HepG2 (cell line): ENCODE measurements around the gene PRM3. TPM values are rescaled to one million over a fixed set of nuclear protein-coding genes. Genes with fewer than 3 reads are reported as not detected.

Experiments used
- ATAC-seq: fragments of 200-7000 bp; cut with Tn5 transposase; 3 replicates; pipeline ENCODE4 v1.9.1; 2020; ENCODE audit warnings: mild to moderate bottlenecking, moderate library complexity
- BruUV-seq: library from RNA; stranded (reverse); fragments of 400-500 nt; replicated peaks from 2 replicates; lab custom pipeline; 2021; lab: Mats Ljungman, UMichigan
- CTCF ChIA-PET: fragments of 300-600 bp; formaldehyde crosslinking; extraction: SDS; loops from one replicate; lab custom pipeline; 2021; ENCODE audit warnings: low total read pairs, inconsistent platforms, low intra/inter-chr PET ratio; lab: Yijun Ruan, JAX
- POLR2A ChIA-PET: fragments of 350-600 bp; sonication (Branson Sonifier 250); formaldehyde crosslinking; loops from one replicate; lab custom pipeline; 2020; ENCODE audit warnings: antibody characterized with exemption, inconsistent platforms; lab: Yijun Ruan, JAX
- DNase-seq: peaks from one replicate; pipeline ENCODE4 v3.0.0-alpha.2; 2015; ENCODE audit warnings: low spot score
- FAIRE-seq: peaks from 3 replicates; lab custom pipeline; 2011; peaks lifted over from hg19 to GRCh38; lab: Jason Lieb, UNC
- H2AFZ ChIP-seq: one replicate; pipeline ENCODE4 v1.6.1; 2011; ENCODE audit warnings: low read length, inconsistent platforms
- H3K27ac ChIP-seq: fragments of 300-600 bp; 3 replicates; pipeline ENCODE4 v1.8.0; 2011; ENCODE audit warnings: mixed run types, mild to moderate bottlenecking, mixed read lengths, low read length, inconsistent platforms; ENCODE audit not compliant: insufficient read depth; ENCODE audit errors: extremely low read length
- H3K27me3 ChIP-seq, 2 experiments: fragments of 200-600 bp in 1 of 2; 2 replicates in 1 of 2; 3 replicates in 1 of 2; pipeline versions ENCODE4 v1.6.0 to v1.8.0; 2011; ENCODE audit warnings: low read length in 2 of 2, mild to moderate bottlenecking in 2 of 2, moderate library complexity in 2 of 2, inconsistent platforms in 1 of 2; ENCODE audit not compliant: insufficient read depth in 2 of 2, control insufficient read depth in 1 of 2
- H3K36me3 ChIP-seq, 2 experiments: fragments of 200-600 bp in 1 of 2; replicated peaks in 1 of 2; 2 replicates in 1 of 2; 3 replicates in 1 of 2; pipeline versions ENCODE4 v1.5.1 to v1.8.0; 2011; ENCODE audit warnings: low read length in 2 of 2, inconsistent platforms in 1 of 2; ENCODE audit not compliant: insufficient read depth in 2 of 2, control insufficient read depth in 1 of 2
- H3K4me1 ChIP-seq: 2 replicates; pipeline ENCODE4 v1.5.1; 2012; ENCODE audit warnings: low read length, inconsistent platforms; ENCODE audit not compliant: insufficient read depth
- H3K4me2 ChIP-seq: 2 replicates; pipeline ENCODE4 v1.6.0; 2011; ENCODE audit warnings: low read depth, low read length, inconsistent platforms
- H3K4me3 ChIP-seq, 3 experiments: fragments of 200-600 bp in 1 of 3; sonication (generic), shearing (Covaris generic) in 1 of 3; replicated peaks in 1 of 3; 2 replicates each; pipeline ENCODE4 v1.5.1; 2011 to 2016; ENCODE audit warnings: low read length in 3 of 3, inconsistent platforms in 2 of 3, low read depth in 2 of 3, mild to moderate bottlenecking in 2 of 3, control low read depth in 1 of 3, mixed read lengths in 1 of 3; ENCODE audit not compliant: insufficient read depth in 1 of 3
- H3K79me2 ChIP-seq: one replicate; pipeline ENCODE4 v1.6.1; 2011; ENCODE audit warnings: low read length, inconsistent platforms; ENCODE audit not compliant: insufficient read depth
- H3K9ac ChIP-seq: 2 replicates; pipeline ENCODE4 v1.6.0; 2011; ENCODE audit warnings: mild to moderate bottlenecking, low read depth, low read length, inconsistent platforms; ENCODE audit not compliant: insufficient read depth
- H3K9me3 ChIP-seq: 2 replicates; pipeline ENCODE4 v1.5.1; 2012; ENCODE audit warnings: mild to moderate bottlenecking, low read length
- H4K20me1 ChIP-seq: 2 replicates; pipeline ENCODE4 v1.6.0; 2011; ENCODE audit warnings: inconsistent platforms, mild to moderate bottlenecking, low read length, moderate library complexity; ENCODE audit not compliant: insufficient read depth
- ATF7 ChIP-seq, 2 experiments: fragments of 450-650 bp in 1 of 2; sonication (generic) in 1 of 2; formaldehyde crosslinking in 1 of 2; IDR thresholded peaks; 2 replicates each; pipeline versions ENCODE4 v1.4.0 to v1.6.1; 2016 to 2020; ENCODE audit warnings: antibody characterized with exemption in 1 of 2, mild to moderate bottlenecking in 1 of 2, missing genetic modification reagents in 1 of 2
- RCOR2 ChIP-seq: IDR thresholded peaks from 2 replicates; pipeline ENCODE4 v1.6.1; 2016; ENCODE audit warnings: missing biosample characterization, missing genetic modification reagents
- SAP130 ChIP-seq: IDR thresholded peaks from 2 replicates; pipeline ENCODE4 v1.6.1; 2016; ENCODE audit warnings: low read depth
- ZNF501 ChIP-seq: sonication (generic); formaldehyde crosslinking; IDR thresholded peaks from 2 replicates; pipeline ENCODE4 v1.5.1; 2020; ENCODE audit warnings: mild to moderate bottlenecking, moderate library complexity, missing genetic modification reagents
- ZNF761 ChIP-seq: sonication (generic); formaldehyde crosslinking; conservative IDR thresholded peaks from 2 replicates; pipeline ENCODE4 v1.4.0; 2020; ENCODE audit warnings: mild to moderate bottlenecking, missing genetic modification reagents
- WGBS: methylation state at CpG from one replicate; pipeline ENCODE4 v1.1.6; 2017; ENCODE audit warnings: low lambda C conversion rate; 5-methylcytosine and 5-hydroxymethylcytosine counted together
- in situ Hi-C: cut with HindIII; loops from 2 replicates; pipeline ENCODE4 v1.10.0; 2017; ENCODE audit warnings: low pct_unique_long_range_greater_than_20kb; ENCODE audit not compliant: extremely low pct_ligation_motif_present
- intact Hi-C: fragments of 100-400 bp; cut with micrococcal nuclease; formaldehyde crosslinking; loops from one replicate; pipeline ENCODE4 v1.10.0; 2022; ENCODE audit not compliant: unreplicated experiment
- polyA plus RNA-seq, 8 experiments: library from polyadenylated mRNA; depleted of rRNA in 3 of 8; stranded (reverse) in 7 of 8; unstranded in 1 of 8; fragments of >200 nt; fragmentation: Illumina TruSeq in 4 of 8; extraction: Trizol in 4 of 8; gene quantifications; 2 replicates each; pipeline versions ENCODE4 v1.2.1 to v1.2.3, GENCODE V29; 2011 to 2016; ENCODE audit warnings: low read depth in 4 of 8, missing spikeins in 1 of 8, mixed read lengths in 1 of 8; ENCODE audit not compliant: insufficient read depth in 1 of 8
- total RNA-seq, 5 experiments: library from RNA; depleted of rRNA; stranded (reverse); fragments of >200 nt; fragmentation: Illumina TruSeq; extraction: Trizol; gene quantifications; 2 replicates each; pipeline ENCODE4 v1.2.3, GENCODE V29; 2016; ENCODE audit warnings: low read depth in 1 of 5
- TF ChIP-seq, protein P1 (sequence below): IDR thresholded peaks from 2 replicates; pipeline ENCODE4 v1.6.1; 2016
- TF ChIP-seq, protein P2 (sequence below): sonication (generic); formaldehyde crosslinking; IDR thresholded peaks from 2 replicates; pipeline ENCODE4 v1.8.1; 2022; ENCODE audit warnings: mild to moderate bottlenecking, missing genetic modification reagents
- TF ChIP-seq, protein P3 (sequence below): sonication (generic); formaldehyde crosslinking; IDR thresholded peaks from 2 replicates; pipeline ENCODE4 v1.4.0; 2020; ENCODE audit warnings: missing genetic modification reagents
- TF ChIP-seq, protein P4 (sequence below): sonication (generic); formaldehyde crosslinking; IDR thresholded peaks from 2 replicates; pipeline ENCODE4 v1.4.0; 2020; ENCODE audit warnings: missing genetic modification reagents, borderline replicate concordance

PRM3 gene
- total and polyA plus RNA-seq, 2 of the 13 experiments (the other 11 are each of a cell fraction or from before 2014, with no cell fraction given), result not detected

DNA sequence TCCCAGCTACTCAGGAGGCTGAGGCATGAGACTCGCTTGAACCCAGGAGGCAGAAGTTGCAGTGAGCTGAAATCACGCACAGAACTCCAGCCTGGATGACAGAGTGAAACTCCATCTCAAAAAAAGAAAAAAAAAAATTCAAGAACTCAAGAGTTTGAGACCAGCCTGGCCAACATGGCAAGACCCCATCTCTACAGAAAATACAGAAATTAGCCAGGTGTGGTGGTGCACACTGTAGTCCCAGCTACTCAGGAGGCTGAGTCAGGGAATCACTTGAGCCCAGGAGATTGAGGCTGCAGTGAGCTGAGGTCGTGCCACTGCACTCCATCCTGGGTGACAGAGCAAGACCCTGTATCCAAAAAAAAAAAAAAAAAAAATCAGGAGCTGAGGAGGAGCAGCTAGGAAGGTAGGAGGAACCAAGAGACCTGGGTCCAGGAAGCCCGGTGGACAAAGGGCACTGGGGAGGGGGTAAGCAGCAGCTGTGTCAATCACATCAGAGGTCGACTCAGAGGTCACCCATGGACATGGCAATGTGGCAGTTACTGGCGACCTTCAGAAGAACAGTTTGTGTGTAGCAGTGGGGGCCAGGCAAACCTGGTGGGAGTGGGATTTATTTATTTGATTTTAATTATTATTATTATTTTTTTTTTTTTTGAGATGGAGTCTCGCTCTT, 18.8 kb upstream of the PRM3 start:
- no peak for ATAC-seq
- Histone ChIP-seq H3K27me3 (no peaks in the 10 kb centered on the region), H3K27ac (no peak overlapping the region), H3K9me3 (no peaks in the 10 kb centered on the region), H3K4me1 (peaks cover 91% of the 10 kb centered on the region), H2AFZ (no peak overlapping the region), H3K4me3 (no peak overlapping the region), H4K20me1 (no peaks in the 10 kb centered on the region), H3K4me2 (peak overlapping the region; percentile 20; the same call in 1 of the 2 replicates), H3K9ac (no peak overlapping the region), H3K36me3 (no peaks in the 10 kb centered on the region), H3K79me2 (no peaks in the 10 kb centered on the region)
- intact Hi-C loops, result no loop called here
- DNase-seq, result no peak
- in situ Hi-C loops, result no loop called here
- CTCF ChIA-PET, result no interaction called here
- FAIRE-seq, result no peak
- POLR2A ChIA-PET, result interaction anchor here (0.6 to 2.2 kb wide), 8 partner anchors 9 to 353 kb away, joined by 3 to 11 read pairs (median 5); partner anchors contain the start of gene SOCS1
- BruUV-seq, result no TSS peak
- WGBS, result 59% methylated on average over 7 of the region's 7 CpGs
- TF ChIP-seq, protein P1, sequence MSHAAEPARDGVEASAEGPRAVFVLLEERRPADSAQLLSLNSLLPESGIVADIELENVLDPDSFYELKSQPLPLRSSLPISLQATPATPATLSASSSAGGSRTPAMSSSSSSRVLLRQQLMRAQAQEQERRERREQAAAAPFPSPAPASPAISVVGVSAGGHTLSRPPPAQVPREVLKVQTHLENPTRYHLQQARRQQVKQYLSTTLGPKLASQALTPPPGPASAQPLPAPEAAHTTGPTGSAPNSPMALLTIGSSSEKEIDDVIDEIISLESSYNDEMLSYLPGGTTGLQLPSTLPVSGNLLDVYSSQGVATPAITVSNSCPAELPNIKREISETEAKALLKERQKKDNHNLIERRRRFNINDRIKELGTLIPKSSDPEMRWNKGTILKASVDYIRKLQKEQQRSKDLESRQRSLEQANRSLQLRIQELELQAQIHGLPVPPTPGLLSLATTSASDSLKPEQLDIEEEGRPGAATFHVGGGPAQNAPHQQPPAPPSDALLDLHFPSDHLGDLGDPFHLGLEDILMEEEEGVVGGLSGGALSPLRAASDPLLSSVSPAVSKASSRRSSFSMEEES (CRISPR knock-in tag), result no peak
- TF ChIP-seq RCOR2 (CRISPR knock-in tag) (0 out of 2 replicates have a peak, but pooled peaks have one; percentile 36), ATF7 (IDR thresholded peaks at IDR 0.05) (no peak), ATF7 (CRISPR knock-in tag; IDR thresholded peaks at IDR 0.05) (no peak), ZNF501 (CRISPR knock-in tag) (no peak), SAP130 (CRISPR knock-in tag) (peak; percentile 31), ZNF761 (no peak)
- TF ChIP-seq, protein P2, sequence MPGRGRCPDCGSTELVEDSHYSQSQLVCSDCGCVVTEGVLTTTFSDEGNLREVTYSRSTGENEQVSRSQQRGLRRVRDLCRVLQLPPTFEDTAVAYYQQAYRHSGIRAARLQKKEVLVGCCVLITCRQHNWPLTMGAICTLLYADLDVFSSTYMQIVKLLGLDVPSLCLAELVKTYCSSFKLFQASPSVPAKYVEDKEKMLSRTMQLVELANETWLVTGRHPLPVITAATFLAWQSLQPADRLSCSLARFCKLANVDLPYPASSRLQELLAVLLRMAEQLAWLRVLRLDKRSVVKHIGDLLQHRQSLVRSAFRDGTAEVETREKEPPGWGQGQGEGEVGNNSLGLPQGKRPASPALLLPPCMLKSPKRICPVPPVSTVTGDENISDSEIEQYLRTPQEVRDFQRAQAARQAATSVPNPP (CRISPR knock-in tag), result no peak
- TF ChIP-seq, protein P3, sequence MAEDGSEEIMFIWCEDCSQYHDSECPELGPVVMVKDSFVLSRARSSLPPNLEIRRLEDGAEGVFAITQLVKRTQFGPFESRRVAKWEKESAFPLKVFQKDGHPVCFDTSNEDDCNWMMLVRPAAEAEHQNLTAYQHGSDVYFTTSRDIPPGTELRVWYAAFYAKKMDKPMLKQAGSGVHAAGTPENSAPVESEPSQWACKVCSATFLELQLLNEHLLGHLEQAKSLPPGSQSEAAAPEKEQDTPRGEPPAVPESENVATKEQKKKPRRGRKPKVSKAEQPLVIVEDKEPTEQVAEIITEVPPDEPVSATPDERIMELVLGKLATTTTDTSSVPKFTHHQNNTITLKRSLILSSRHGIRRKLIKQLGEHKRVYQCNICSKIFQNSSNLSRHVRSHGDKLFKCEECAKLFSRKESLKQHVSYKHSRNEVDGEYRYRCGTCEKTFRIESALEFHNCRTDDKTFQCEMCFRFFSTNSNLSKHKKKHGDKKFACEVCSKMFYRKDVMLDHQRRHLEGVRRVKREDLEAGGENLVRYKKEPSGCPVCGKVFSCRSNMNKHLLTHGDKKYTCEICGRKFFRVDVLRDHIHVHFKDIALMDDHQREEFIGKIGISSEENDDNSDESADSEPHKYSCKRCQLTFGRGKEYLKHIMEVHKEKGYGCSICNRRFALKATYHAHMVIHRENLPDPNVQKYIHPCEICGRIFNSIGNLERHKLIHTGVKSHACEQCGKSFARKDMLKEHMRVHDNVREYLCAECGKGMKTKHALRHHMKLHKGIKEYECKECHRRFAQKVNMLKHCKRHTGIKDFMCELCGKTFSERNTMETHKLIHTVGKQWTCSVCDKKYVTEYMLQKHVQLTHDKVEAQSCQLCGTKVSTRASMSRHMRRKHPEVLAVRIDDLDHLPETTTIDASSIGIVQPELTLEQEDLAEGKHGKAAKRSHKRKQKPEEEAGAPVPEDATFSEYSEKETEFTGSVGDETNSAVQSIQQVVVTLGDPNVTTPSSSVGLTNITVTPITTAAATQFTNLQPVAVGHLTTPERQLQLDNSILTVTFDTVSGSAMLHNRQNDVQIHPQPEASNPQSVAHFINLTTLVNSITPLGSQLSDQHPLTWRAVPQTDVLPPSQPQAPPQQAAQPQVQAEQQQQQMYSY (CRISPR knock-in tag), result no peak
- TF ChIP-seq, protein P4, sequence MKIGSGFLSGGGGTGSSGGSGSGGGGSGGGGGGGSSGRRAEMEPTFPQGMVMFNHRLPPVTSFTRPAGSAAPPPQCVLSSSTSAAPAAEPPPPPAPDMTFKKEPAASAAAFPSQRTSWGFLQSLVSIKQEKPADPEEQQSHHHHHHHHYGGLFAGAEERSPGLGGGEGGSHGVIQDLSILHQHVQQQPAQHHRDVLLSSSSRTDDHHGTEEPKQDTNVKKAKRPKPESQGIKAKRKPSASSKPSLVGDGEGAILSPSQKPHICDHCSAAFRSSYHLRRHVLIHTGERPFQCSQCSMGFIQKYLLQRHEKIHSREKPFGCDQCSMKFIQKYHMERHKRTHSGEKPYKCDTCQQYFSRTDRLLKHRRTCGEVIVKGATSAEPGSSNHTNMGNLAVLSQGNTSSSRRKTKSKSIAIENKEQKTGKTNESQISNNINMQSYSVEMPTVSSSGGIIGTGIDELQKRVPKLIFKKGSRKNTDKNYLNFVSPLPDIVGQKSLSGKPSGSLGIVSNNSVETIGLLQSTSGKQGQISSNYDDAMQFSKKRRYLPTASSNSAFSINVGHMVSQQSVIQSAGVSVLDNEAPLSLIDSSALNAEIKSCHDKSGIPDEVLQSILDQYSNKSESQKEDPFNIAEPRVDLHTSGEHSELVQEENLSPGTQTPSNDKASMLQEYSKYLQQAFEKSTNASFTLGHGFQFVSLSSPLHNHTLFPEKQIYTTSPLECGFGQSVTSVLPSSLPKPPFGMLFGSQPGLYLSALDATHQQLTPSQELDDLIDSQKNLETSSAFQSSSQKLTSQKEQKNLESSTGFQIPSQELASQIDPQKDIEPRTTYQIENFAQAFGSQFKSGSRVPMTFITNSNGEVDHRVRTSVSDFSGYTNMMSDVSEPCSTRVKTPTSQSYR (CRISPR knock-in tag), result peak; percentile 50; the same call in 1 of the 2 replicates
